HTR-8/SVneo (cell line): ENCODE measurements around the gene GOLGA6L2.

ENCODE experiments used
- DNase-seq: peaks from one replicate; pipeline ENCODE4 v3.0.0; 2011; ENCODE audit warnings: low spot score, mixed read lengths; ENCODE audit not compliant: insufficient read length
- FAIRE-seq: peaks from 2 replicates; lab custom pipeline; 2011; peaks lifted over from hg19 to GRCh38; lab: Jason Lieb, UNC

The GOLGA6L2 gene, protein sequence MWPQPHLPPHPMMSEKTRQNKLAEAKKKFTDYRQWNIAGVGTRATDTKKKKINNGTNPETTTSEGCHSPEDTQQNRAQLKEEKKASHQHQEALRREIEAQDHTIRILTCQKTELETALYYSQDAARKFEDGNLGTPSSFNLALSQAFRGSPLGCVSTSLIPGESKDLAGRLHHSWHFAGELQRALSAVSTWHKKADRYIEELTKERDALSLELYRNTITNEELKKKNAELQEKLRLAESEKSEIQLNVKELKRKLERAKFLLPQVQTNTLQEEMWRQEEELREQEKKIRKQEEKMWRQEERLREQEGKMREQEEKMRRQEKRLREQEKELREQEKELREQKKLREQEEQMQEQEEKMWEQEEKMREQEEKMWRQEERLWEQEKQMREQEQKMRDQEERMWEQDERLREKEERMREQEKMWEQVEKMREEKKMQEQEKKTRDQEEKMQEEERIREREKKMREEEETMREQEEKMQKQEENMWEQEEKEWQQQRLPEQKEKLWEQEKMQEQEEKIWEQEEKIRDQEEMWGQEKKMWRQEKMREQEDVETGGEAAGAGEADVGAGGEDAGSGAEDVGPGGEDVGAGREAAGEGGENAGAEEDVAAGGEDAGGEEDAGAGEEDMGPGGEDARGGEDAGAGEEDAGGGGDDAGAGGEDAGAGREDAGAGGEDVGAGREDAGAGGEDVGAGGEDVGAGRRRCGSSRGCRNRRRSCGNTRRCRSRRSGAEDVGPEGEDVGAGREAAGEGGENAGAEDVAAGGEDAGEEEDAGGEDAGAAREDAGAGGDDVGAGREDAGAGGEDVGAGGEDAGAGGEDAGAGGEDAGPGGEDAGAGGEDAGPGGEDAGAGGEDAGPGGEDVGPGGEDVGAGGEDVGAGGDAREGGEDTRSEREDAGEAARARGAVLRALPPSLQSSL

GRCh38 chr15:23447107-23447500, at the start of gene GOLGA6L2:
Gene GOLGA6L2, minus strand, starts transcription at chr15:23447243. Its CDS starts 62 bp downstream, at chr15:23447181.
- DNase-seq (no peak), FAIRE-seq (no peak)

DNA sequence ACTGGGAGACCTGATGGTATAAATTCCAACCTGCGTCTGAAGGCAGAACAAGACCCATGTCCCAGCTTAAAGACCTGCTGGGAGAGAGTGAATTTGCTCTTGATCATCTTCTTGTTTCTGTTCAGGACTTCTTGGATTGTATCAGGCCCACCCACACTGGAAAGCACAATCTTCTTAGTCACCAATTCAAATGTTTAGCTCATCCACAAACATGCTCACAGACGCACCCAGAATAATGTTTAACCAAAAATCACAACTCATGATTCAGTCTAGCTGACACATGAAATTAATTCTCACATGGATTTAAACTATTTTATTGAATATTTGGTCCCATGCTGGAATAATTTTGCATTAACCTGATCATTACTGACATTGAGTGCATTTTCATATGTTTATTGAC, 37.8 kb upstream of the GOLGA6L2 start:
- FAIRE-seq: no peak

DNA sequence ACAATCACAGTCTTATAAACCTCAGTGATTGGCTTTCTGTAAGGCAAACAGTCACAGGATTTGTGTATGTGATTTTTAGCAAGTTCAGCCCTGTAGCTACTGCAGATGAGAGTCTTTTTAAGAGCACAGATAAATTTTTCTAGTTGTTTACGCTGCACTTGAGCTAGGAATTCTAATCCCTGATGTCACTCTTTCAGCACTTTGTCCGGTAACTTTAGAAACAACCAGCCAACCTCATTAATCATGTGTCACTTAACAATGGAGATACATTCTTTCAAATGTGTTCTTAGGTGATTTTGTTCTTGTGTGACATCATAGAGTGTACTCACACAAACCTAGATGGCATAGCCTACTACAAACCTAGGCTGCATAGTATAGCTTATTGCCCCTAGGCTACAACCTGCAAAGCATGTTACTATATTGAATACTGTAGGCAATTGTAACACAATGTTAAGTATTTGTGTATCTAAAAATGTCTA, 36.8 kb upstream of the GOLGA6L2 start:
- no peak for FAIRE-seq
- no peak for DNase-seq

More for the DNA sequence above, 37.8 kb upstream of the GOLGA6L2 start:
- no peak for DNase-seq

DNA sequence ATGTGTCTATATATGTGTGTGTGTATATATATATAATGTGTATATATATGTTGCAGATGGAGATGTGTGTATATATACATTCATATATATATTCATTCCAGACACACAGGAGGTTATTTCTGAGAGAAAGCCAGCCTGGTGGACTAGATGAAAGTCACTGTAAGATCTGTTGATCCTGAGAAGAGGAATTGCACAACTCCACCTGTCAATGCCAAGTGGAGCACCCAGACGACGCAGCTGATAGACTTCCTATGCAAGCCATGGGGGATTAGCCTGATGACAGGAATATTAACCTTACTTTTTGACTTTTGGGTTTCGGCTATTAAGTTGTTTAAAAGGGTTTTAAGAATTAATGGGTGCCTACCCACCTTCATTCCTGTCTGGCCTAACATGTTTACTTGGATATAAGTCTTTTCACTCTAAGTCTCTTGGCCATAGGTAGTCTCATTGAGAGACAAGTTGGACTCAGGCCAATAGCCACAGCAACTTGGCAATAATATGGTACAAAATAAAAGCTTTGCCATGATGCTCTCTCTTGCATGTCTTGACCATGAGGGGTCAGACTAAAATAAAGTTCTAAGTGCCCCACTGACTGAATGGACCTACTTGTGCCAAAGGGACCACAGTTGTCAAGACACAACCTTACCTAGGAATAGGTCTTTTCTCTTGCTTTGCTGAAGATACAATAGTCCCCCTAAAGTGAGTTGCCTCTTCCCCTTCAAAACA, 35.9 kb upstream of the GOLGA6L2 start:
- DNase-seq (no peak), FAIRE-seq (no peak)

GRCh38 chr15:23482228-23482627, 35.2 kb upstream of the GOLGA6L2 start:
- FAIRE-seq: no peak
- DNase-seq: no peak

- no peak for FAIRE-seq
- no peak for DNase-seq
These were observed 30.9 kb upstream of the GOLGA6L2 start for GRCh38 chr15:23477920-23478319.

GRCh38 chr15:23472678-23473077, 25.6 kb upstream of the GOLGA6L2 start:
- DNase-seq (no peak), FAIRE-seq (no peak)

GRCh38 chr15:23472033-23472432, 25.0 kb upstream of the GOLGA6L2 start:
- no peak for DNase-seq
- no peak for FAIRE-seq

- no peak for FAIRE-seq
- peak; percentile 19 for DNase-seq
These were observed 20.1 kb upstream of the GOLGA6L2 start for GRCh38 chr15:23467110-23467600.

- no peak for FAIRE-seq
- no peak for DNase-seq
These were observed 10.8 kb upstream of the GOLGA6L2 start for GRCh38 chr15:23457890-23458289.

GRCh38 chr15:23446215-23447106, 582 bp downstream of the GOLGA6L2 start:
- DNase-seq (no peak), FAIRE-seq (no peak)

GRCh38 chr15:23444269-23444668, 2.8 kb downstream of the GOLGA6L2 start:
- FAIRE-seq (no peak), DNase-seq (no peak)

DNA sequence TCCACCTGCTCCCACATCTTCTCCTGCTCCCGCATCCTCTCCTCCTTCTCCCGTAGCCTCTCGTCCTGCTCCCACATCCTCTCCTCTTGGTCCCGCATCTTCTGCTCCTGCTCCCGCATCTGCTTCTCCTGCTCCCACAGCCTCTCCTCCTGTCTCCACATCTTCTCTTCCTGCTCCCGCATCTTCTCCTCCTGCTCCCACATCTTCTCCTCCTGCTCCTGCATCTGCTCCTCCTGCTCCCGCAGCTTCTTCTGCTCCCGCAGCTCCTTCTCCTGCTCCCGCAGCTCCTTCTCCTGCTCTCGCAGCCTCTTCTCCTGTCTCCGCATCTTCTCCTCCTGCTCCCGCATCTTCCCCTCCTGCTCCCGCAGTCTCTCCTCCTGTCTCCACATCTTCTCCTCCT, 5.8 kb downstream of the GOLGA6L2 start:
- FAIRE-seq: no peak
- DNase-seq: no peak

- no peak for FAIRE-seq
- no peak for DNase-seq
These were observed 6.4 kb downstream of the GOLGA6L2 start for GRCh38 chr15:23440596-23440995.

DNA sequence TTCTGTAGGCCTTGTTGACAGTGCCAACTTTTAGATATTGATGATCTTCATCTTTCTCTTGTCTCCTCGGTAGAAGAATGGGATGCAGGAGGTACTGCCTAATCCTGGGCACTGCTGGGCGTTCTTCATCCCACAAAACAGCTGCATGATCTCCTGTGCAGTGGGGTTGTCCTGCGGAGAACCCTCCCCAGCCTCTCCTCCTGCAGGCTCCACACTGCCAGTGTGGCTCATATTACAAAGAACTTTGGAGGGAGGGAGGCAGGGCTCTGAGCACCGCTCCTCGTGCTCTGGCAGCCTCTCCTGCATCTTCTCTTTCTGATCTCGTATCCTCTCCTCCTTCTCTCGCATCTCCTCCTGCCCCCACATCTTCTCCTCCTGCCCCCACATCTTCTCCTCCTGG, 7.5 kb downstream of the GOLGA6L2 start:
- DNase-seq (no peak), FAIRE-seq (no peak)

DNA sequence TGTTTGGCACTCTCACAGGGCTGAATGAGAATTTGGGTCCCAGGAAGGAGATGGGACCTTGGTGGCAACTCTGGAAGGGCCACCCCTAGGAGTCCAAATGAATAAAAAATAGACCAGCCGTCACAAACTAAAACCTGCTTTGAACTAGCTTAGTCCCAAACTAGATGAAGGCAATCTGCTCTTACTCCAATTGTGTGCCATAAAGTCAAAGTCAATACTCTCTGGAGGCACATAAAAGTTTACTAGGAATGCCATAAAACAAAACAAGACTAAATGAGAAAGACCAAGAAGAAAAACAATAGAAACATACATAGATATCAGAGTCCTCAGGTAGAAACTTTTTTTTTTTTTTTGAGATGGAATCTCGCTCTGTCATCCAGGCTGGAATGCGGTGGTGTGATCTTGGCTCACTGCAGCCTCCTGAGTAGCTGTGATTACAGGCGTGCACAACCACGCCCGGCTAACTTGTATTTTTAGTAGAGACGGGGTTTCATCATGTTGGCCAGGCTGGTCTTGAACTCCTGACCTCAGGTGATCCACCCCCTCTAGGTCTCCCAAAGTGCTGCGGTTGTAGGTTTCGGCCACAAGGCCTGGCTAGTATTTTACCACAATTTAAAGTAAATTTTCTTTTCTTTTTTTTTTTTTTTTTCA, 8.1 kb downstream of the GOLGA6L2 start:
- no peak for FAIRE-seq
- DNase-seq: no peak

- DNase-seq (no peak), FAIRE-seq (no peak)
These were observed 9.4 kb downstream of the GOLGA6L2 start for GRCh38 chr15:23437673-23438072.

DNA sequence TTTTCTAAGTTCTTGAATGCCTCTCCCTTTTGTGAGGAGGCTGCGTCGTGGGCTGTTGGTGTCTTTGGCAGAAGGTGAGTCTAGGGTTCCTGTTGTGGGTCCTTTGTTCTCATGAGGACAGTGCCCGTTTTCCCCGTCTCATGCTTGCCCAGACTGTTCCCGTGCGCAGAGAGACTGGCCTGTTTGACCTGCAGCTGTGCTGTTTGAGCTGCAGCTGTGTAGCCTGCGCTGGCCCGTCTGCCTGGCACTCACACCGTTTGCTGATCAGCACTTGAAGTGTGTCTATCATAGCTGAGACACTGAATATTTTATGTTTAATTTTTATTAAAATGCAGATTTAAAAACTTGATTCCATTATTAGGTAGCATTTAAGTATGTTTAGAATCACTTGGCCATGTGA, 9.9 kb downstream of the GOLGA6L2 start:
- FAIRE-seq: no peak
- no peak for DNase-seq

GRCh38 chr15:23436421-23436820, 10.6 kb downstream of the GOLGA6L2 start:
- DNase-seq (no peak), FAIRE-seq (no peak)
